Fibroblast of lung (primary cell): Measurements from ENCODE around the gene MYNN. TPM values are rescaled to one million over a fixed set of nuclear protein-coding genes. Genes with fewer than 3 reads are reported as not detected.

ENCODE experiments used
- DNase-seq, 2 donors: peaks; one replicate each; pipeline versions ENCODE4 v3.0.0 to v3.0.0-alpha.2; 2010; ENCODE audit warnings: low read depth in 2 of 2
- H2AFZ ChIP-seq: 2 replicates; pipeline ENCODE4 v1.5.1; 2012; ENCODE audit warnings: low read length, control low read depth, inconsistent platforms
- H3K27ac ChIP-seq: 2 replicates; pipeline ENCODE4 v1.5.1; 2011; ENCODE audit warnings: low read length, control low read depth; ENCODE audit not compliant: insufficient read depth
- H3K27me3 ChIP-seq: 2 replicates; pipeline ENCODE4 v1.5.1; 2011; ENCODE audit warnings: mild to moderate bottlenecking, low read length; ENCODE audit not compliant: control insufficient read depth, insufficient read depth
- H3K36me3 ChIP-seq: 2 replicates; pipeline ENCODE4 v1.5.1; 2011; ENCODE audit warnings: low read length; ENCODE audit not compliant: control insufficient read depth, insufficient read depth
- H3K4me1 ChIP-seq: 2 replicates; pipeline ENCODE4 v1.5.1; 2011; ENCODE audit warnings: low read length; ENCODE audit not compliant: control insufficient read depth, insufficient read depth; ENCODE audit errors: extremely low read depth
- H3K4me2 ChIP-seq: 2 replicates; pipeline ENCODE4 v1.5.1; 2011; ENCODE audit warnings: low read length, control low read depth; ENCODE audit not compliant: insufficient read depth; ENCODE audit errors: extremely low read depth
- H3K4me3 ChIP-seq, 4 experiments: fragments of 200-600 bp in 1 of 4; sonication (generic) in 1 of 4; replicated peaks in 1 of 4; 2 replicates each; pipeline ENCODE4 v1.5.1; 2011 to 2016; ENCODE audit warnings: low read length in 4 of 4, low read depth in 3 of 4, mild to moderate bottlenecking in 3 of 4, control low read depth in 2 of 4, inconsistent platforms in 1 of 4, mixed read lengths in 1 of 4; ENCODE audit not compliant: insufficient read depth in 1 of 4; ENCODE audit errors: control extremely low read depth in 1 of 4
- H3K79me2 ChIP-seq: 2 replicates; pipeline ENCODE4 v1.5.1; 2012; ENCODE audit warnings: mild to moderate bottlenecking, low read length, inconsistent platforms; ENCODE audit not compliant: control insufficient read depth, insufficient read depth
- H3K9ac ChIP-seq: 2 replicates; pipeline ENCODE4 v1.5.1; 2011; ENCODE audit warnings: mild to moderate bottlenecking, low read length, control low read depth; ENCODE audit not compliant: insufficient read depth
- H3K9me3 ChIP-seq: 2 replicates; pipeline ENCODE4 v1.5.1; 2012; ENCODE audit warnings: low read depth, low read length; ENCODE audit not compliant: control insufficient read depth, insufficient read depth
- H4K20me1 ChIP-seq: 2 replicates; pipeline ENCODE4 v1.5.1; 2011; ENCODE audit warnings: low read length; ENCODE audit not compliant: control insufficient read depth, insufficient read depth; ENCODE audit errors: extremely low read depth
- CTCF ChIP-seq, 2 donors: IDR thresholded peaks in 1 of 2; conservative IDR thresholded peaks in 1 of 2; 1 replicate in 1 of 2; 2 replicates in 1 of 2; pipeline ENCODE4 v1.5.1; 2011 to 2012; ENCODE audit warnings: low read length in 2 of 2, control low read depth in 1 of 2, inconsistent platforms in 1 of 2, low read depth in 1 of 2, mild to moderate bottlenecking in 1 of 2
- EZH2 ChIP-seq: IDR thresholded peaks from 2 replicates; pipeline ENCODE4 v1.5.1; 2012; ENCODE audit warnings: low read length, control low read depth, mild to moderate bottlenecking; ENCODE audit errors: missing control alignments
- polyA plus RNA-seq, 2 donors: library from polyadenylated mRNA; depleted of rRNA in 1 of 2; stranded (reverse) in 1 of 2; unstranded in 1 of 2; fragments of >200 nt; gene quantifications; 2 replicates each; pipeline ENCODE4 v1.2.1, GENCODE V29; 2011 to 2012; ENCODE audit warnings: missing spikeins in 1 of 2
- total RNA-seq: library from RNA; depleted of rRNA; stranded (reverse); fragments of >200 nt; gene quantifications from 2 replicates; pipeline ENCODE4 v1.2.1, GENCODE V29; 2014

The MYNN gene
- total and polyA plus RNA-seq, 2 donors (not counting 1 experiment from before 2014, with no cell fraction given): 20.0 to 32.7 TPM

- Histone ChIP-seq H3K27me3 (no peaks in the 10 kb centered on the region), H3K4me2 (peak within 1 kb of the TSS; percentile 67), H4K20me1 (no peaks in the 10 kb centered on the region), H3K4me1 (peaks cover 5% of the 10 kb centered on the region), H3K36me3 (no peaks in the 10 kb centered on the region), H3K4me3 (peak within 1 kb of the TSS; percentile 58 to 98 (median 74)), H3K9ac (peak within 1 kb of the TSS; percentile 73), H3K27ac (peak within 1 kb of the TSS; percentile 56), H3K9me3 (no peaks in the 10 kb centered on the region), H2AFZ (peak within 1 kb of the TSS; percentile 90), H3K79me2 (peaks cover 11% of the 10 kb centered on the region)
- peak; percentile 61 to 81 for DNase-seq
- TF ChIP-seq CTCF (conservative IDR thresholded peaks at IDR 0.05 in 1 of 2, IDR thresholded peaks at IDR 0.05 in 1 of 2; ENCODE audit: low read depth in 1 of 2, low read length in 2 of 2) (no peak), EZH2 (no peak)
Observed at GRCh38 chr3:169769287-169770181, 3.7 kb upstream of the MYNN start, which contains the start of gene ACTRT3. TSS of gene ACTRT3 (minus strand) at chr3:169769561. CDS start at chr3:169769520, 41 bp downstream.

- TF ChIP-seq EZH2 (no peak), CTCF (conservative IDR thresholded peaks at IDR 0.05 in 1 of 2, IDR thresholded peaks at IDR 0.05 in 1 of 2; ENCODE audit: low read depth in 1 of 2, low read length in 2 of 2) (no peak)
- H3K4me3 ChIP-seq: peak overlapping the region; percentile 64 to 97 (median 88)
- H3K4me1 ChIP-seq: peaks cover 5% of the 10 kb centered on the region
- peak overlapping the region; percentile 96 for H2AFZ ChIP-seq
- H3K9me3 ChIP-seq: no peaks in the 10 kb centered on the region
- DNase-seq: peak; percentile 65 to 89
- H3K27me3 ChIP-seq: no peaks in the 10 kb centered on the region
- H3K27ac ChIP-seq: peak overlapping the region; percentile 99
- no peaks in the 10 kb centered on the region for H4K20me1 ChIP-seq
- H3K36me3 ChIP-seq: no peaks in the 10 kb centered on the region
- peaks cover 25% of the 10 kb centered on the region for H3K79me2 ChIP-seq
- H3K4me2 ChIP-seq: peak overlapping the region; percentile 90
- peak overlapping the region; percentile 54 for H3K9ac ChIP-seq
Observed at GRCh38 chr3:169771497-169772304, 1.5 kb upstream of the MYNN start.
